HCEC 1CT (cell line): Measurements from ENCODE around the gene GOLGA3.

Source experiments
- DNase-seq: peaks from one replicate; pipeline ENCODE4 v3.0.0-alpha.2; 2017

Gene GOLGA3

GRCh38 chr12:132741620-132742019 is 87.0 kb downstream of the GOLGA3 start:
- DNase-seq: no peak

- DNase-seq: no peak
Measured at GRCh38 chr12:132740652-132741051, 88.0 kb downstream of the GOLGA3 start.

- no peak for DNase-seq
Measured at GRCh38 chr12:132740313-132740646, 88.4 kb downstream of the GOLGA3 start.

- DNase-seq: no peak
Measured at GRCh38 chr12:132739600-132740312, 88.9 kb downstream of the GOLGA3 start.

- no peak for DNase-seq
Measured at GRCh38 chr12:132736913-132737312, 91.8 kb downstream of the GOLGA3 start.

- no peak for DNase-seq
Measured at GRCh38 chr12:132736378-132736777, 92.3 kb downstream of the GOLGA3 start.

- DNase-seq: no peak
Measured at GRCh38 chr12:132735496-132735895, 93.2 kb downstream of the GOLGA3 start.

GRCh38 chr12:132734206-132734605 is 94.5 kb downstream of the GOLGA3 start:
- no peak for DNase-seq

GRCh38 chr12:132731574-132731973 is 97.1 kb downstream of the GOLGA3 start:
- no peak for DNase-seq

- no peak for DNase-seq
Measured at GRCh38 chr12:132730353-132730752, 98.3 kb downstream of the GOLGA3 start.

GRCh38 chr12:132729541-132730320 is 98.9 kb downstream of the GOLGA3 start:
- DNase-seq: no peak

GRCh38 chr12:132728502-132728901 is 100.2 kb downstream of the GOLGA3 start:
- no peak for DNase-seq

GRCh38 chr12:132727091-132727794 is 101.4 kb downstream of the GOLGA3 start:
- DNase-seq: no peak

- DNase-seq: no peak
Measured at GRCh38 chr12:132726386-132726785, 102.3 kb downstream of the GOLGA3 start.

- DNase-seq: no peak
Measured at GRCh38 chr12:132724506-132725241, 104.0 kb downstream of the GOLGA3 start.

- DNase-seq: peak; percentile 24
Measured at GRCh38 chr12:132723764-132724140, 104.9 kb downstream of the GOLGA3 start.

GRCh38 chr12:132723015-132723763 is 105.5 kb downstream of the GOLGA3 start:
- DNase-seq: no peak

GRCh38 chr12:132720606-132721345 is 107.9 kb downstream of the GOLGA3 start:
- DNase-seq: no peak

GRCh38 chr12:132719954-132720324 is 108.7 kb downstream of the GOLGA3 start:
- DNase-seq: no peak

- no peak for DNase-seq
Measured at GRCh38 chr12:132719141-132719953, 109.3 kb downstream of the GOLGA3 start.
